NCI-H2107 (cell line): ENCODE data around the gene SOX11.

Experiments
- DNase-seq: peaks from one replicate; lab custom pipeline; 2025; lab: John Stamatoyannopoulos, UW

Gene SOX11

DNA sequence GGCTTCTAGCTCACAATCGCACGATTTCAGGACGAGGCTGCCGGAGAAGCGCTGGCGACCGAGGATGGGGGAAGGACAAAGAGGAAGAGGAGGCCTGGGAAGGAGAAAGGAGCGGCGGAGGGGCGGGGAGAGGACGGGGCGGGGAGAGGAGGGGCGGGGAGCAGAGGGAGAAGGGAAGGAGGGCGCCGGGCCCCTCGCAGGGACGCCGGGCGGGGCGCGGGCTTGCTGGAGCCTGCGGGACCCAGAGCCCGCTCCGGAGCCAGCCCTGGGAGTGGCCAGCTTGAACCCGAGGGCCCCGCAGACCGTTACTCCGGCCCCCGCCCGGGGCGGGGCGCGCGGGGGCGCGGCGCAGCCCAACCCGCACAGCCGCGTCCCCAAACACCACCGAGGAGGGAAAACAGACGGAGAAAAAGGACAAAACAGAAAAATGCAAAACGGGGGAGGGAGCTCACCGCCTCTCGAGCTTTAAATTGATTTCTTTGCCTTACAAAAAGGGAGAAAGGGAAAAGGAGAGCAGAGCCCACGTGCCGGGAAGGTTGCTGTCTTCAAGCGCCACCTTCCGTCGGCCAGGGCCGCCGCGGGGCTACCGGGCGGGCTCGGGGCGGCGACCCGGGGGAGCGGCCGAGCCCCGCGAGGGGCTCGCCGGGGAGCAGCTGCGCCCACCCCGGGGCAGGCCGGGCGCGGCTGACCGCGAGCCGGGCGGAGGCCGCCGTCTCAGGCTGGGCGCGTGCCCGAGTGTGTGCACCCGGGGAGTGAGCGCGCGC, 781 bp upstream of the SOX11 start:
- DNase-seq: peak; percentile 66

GRCh38 chr2:5692561-5693286, 540 bp downstream of the SOX11 start:
- DNase-seq: no peak

DNA sequence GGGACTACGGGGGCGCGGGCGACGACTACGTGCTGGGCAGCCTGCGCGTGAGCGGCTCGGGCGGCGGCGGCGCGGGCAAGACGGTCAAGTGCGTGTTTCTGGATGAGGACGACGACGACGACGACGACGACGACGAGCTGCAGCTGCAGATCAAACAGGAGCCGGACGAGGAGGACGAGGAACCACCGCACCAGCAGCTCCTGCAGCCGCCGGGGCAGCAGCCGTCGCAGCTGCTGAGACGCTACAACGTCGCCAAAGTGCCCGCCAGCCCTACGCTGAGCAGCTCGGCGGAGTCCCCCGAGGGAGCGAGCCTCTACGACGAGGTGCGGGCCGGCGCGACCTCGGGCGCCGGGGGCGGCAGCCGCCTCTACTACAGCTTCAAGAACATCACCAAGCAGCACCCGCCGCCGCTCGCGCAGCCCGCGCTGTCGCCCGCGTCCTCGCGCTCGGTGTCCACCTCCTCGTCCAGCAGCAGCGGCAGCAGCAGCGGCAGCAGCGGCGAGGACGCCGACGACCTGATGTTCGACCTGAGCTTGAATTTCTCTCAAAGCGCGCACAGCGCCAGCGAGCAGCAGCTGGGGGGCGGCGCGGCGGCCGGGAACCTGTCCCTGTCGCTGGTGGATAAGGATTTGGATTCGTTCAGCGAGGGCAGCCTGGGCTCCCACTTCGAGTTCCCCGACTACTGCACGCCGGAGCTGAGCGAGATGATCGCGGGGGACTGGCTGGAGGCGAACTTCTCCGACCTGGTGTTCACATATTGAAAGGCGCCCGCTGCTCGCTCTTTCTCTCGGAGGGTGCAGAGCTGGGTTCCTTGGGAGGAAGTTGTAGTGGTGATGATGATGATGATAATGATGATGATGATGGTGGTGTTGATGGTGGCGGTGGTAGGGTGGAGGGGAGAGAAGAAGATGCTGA, 1.4 kb downstream of the SOX11 start:
- no peak for DNase-seq

DNA sequence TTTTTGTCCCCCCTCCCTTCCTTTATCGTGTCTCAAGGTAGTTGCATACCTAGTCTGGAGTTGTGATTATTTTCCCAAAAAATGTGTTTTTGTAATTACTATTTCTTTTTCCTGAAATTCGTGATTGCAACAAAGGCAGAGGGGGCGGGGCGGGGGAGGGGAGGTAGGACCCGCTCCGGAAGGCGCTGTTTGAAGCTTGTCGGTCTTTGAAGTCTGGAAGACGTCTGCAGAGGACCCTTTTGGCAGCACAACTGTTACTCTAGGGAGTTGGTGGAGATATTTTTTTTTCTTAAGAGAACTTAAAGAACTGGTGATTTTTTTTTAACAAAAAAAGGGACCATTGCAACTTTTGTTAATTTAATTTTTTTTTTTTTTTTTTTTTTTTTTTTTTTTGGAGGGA, 2.1 kb downstream of the SOX11 start:
- DNase-seq: peak; percentile 19

DNA sequence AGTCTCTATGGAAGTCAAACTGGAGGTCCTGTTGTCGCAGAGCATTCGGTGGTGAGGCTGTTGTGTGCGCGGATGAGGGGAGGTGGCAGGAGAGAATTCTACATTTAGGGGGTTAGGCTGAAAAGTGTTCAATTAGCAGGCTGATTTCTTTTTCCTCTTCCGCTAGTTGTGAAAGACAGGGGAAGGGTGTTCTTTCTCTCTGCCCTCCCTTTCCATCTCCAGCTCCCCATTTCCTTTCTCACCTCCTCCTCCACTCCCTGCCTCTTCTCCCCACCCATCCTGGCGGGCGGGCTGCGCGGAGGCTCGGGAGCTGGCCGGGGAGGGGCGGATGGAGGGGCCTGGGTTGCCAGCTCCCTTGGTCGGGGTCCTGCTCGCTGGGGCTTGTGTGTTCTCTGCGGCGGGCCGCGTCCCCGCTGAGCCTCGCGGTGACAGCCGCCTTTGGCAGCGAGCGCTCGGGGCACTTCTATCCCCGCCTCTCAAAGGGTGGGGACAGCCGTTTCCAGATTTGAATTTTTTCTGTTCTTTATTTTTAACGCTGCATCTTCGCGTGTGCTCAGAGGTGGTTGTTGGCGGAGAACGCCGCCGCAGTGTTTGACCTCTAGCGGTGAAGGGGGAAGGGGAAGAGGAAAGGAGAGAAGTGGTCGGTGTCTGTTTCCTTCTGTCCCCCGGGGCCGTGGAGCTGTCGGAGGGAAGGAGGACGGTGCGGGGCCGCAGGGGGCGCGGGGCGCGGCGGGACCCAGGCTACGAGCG, 3.6 kb downstream of the SOX11 start:
- no peak for DNase-seq

DNA sequence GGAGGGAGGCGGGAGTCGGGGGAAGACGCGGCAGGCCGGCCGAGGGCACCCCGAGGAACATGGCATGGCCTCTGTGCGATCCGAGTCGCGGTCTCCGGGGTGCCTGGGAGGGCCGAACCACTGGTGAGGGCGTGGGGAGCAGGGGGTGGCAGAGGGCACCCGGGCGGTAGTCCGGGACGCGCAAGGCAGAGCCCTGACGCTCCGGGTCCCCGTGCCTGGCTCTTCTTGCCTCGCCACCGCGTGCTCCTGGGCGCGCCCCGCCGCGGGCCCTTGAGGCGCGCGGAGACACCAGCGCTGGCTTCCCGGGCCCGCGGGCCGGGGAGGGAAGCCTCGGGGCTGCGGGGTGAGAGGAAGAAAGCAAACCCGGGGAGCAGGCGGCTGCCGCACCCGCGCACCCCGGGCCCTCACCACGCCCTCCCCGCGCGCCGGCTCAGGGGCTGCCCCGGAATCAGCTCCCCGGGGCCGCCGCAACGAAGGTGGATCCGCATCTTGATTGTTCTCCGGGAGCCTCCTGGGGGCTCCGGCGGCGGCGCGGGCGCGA, 4.3 kb downstream of the SOX11 start:
- DNase-seq: no peak

DNA sequence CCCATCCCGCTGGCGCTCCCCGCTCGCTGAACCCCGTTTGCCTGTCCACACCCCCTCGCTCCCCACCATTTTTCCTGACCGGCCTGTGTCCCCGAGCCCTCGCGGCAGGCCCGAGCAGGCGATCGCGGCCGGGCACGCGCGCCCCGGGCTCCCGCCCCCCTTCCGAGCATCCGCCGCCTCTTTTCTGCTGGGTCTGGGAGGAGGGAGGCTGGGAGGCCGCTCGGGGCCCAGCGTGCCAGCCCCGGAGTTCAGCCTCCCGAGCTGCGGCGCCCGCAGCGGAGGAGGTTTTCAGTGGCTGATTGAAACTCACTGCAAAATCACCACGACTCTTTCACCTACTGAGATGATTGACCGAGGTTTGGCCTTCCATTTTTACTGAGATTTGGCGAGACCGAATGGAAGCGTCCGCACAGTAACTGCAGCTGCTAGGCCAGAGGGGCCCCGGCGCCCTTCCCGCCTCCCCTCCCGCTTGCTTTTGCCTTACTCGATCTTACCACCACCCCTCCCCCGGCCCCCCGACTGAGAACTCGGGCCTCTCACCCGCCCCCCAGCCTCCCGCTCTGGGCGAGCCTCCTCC, 4.8 kb downstream of the SOX11 start:
- DNase-seq: no peak

DNA sequence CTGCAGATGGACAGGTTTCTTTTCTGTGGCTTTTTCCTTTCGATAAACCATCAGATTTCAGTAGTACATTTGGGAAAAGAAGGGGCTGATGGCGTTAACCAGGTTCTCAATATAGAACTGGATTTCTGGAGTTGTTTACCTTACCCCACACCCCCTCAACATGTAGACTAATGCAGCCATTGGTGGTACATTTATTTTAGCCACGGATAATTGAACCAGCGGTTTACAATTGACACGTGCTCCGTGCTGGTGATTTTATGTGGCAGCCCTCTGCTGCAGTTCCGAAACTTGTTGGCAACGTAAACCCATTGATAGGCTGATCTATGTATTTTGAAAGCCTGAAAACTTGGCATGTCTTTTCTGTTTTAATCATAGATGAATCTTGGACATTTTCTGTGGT, 5.4 kb downstream of the SOX11 start:
- DNase-seq: no peak

- no peak for DNase-seq
Observed at GRCh38 chr2:5698134-5698533, 6.0 kb downstream of the SOX11 start.

DNA sequence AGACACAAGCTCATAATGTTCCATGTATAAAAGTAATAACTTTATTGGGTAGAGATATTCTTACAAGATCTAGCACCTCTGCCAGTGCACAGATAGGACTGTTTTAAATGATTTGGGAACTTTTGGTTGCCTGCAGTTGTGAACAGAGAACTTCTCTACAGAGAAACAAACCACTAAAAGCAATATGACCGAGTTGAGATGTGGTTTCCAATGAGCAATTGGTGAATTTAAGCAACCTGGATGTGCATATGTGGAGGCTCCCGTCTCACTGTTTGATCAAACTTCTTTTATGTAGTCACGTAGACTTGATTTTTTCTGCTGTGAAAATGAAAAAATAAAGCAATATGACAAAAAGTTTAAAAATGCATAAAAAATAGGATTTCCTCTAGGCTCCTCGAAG, 7.8 kb downstream of the SOX11 start:
- DNase-seq: no peak

- no peak for DNase-seq
Observed at GRCh38 chr2:5700551-5700950, 8.4 kb downstream of the SOX11 start.

DNA sequence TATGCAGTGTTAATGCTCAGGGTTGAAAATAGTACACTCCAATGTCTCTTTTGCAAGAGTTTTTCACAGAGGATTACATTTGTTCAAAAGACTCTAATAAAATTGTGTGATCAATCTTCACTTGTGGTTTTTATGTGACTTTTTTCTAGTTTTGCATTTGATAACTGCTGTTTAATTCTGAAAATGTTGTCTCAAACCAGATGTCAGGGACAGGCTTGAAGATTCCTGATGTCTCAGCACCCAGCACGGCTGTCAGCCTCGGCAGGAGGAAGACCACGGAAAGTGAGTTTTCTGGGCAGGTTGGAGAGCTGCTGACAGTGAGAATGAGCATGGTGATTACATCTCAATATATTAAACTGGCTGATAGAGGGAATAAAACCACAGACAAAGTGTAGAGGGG, 9.1 kb downstream of the SOX11 start:
- no peak for DNase-seq

DNA sequence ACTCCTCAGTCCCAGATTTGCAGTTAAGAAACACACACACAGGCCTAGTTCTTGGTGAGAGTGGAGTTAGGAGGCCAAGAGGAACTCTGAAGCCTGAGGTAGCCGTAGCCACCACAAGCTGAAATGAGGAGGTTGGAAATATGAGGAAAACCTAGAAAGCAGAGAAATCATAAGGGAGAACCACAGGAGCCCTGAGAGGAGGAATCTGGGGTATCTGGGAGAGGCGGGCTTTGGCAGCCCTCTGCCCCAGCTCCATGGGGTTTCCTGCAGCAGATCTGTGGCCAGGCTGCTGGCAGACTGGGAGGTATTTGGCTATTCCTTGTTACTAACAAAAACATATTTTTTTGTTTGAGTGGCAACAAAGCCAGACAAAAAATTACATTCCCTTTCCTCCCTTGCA, 11.0 kb downstream of the SOX11 start:
- no peak for DNase-seq

GRCh38 chr2:5705490-5705889, 13.3 kb downstream of the SOX11 start:
- DNase-seq: no peak

DNA sequence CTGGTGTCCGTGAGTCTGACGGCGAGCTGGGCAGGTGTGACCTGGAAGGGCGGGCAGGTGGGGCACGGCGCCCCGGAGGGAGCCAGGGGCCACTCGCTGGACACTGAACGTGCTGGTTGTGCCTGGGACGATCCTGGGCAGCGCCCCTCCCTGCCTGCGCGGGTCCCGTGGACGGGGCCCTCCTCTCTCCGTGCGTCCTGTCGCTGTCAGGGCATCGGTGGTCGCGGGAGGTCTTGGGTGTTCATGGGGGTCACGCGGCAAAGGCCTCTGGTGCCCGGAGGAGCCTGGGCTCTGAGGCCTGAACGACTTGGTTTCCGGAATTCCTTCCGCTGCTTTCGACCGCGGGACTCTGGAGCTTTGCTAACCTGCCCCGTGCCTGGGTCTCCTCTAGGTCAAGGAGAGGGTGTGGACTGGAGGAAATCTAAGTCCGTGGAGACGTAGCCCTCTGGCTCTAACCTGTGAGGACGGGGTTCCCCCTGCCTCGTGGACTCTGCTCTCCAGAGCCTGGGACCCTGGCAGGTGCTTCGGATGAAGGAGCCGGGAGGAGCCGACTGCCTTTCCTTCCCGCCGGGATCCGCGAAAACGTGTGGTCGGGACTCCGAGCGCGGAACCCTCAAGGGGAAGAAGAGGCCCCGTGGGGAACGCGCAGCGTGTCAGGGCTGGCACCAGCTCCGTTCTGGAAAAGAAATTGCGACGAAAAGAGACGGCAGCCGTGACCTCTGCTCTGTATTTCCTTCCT, 14.7 kb downstream of the SOX11 start:
- DNase-seq: no peak

DNA sequence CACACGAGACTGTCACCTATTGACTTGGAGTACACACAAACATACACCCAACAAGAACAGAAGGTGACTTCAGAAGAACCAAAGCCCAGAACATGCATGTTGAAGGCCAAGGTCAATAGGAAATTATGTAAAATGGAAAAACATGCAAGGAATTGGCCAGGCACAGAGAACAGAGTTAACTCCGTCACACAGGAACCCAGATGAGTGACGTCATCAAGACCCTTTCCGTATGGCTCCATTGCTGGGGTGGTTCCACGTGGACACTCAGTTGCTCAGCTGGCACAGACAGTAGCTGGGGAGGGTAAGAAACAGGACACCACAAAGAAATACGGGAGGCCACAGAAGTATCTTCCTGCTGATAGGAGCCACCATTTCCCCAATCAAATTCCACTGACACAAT, 18.4 kb downstream of the SOX11 start:
- DNase-seq: no peak

GRCh38 chr2:5713101-5713500, 20.9 kb downstream of the SOX11 start:
- no peak for DNase-seq

GRCh38 chr2:5719629-5720334, 27.6 kb downstream of the SOX11 start:
- no peak for DNase-seq

- no peak for DNase-seq
Observed at GRCh38 chr2:5720426-5720825, 28.2 kb downstream of the SOX11 start.

- no peak for DNase-seq
Observed at GRCh38 chr2:5722236-5722635, 30.1 kb downstream of the SOX11 start.
